Measurements from ENCODE around the gene TANGO2. TPM values are rescaled to one million over a fixed set of nuclear protein-coding genes. Genes with fewer than 3 reads are reported as not detected.

The TANGO2 gene
- total RNA-seq, 1 donor from 2014 or later = 10.0 TPM

- H3K27ac Mint-ChIP-seq = peak overlapping the region; percentile 11
- peaks cover 34% of the 10 kb centered on the region for H4K20me1 ChIP-seq (ENCODE audit: low read depth)
- H3K36me3 ChIP-seq = peaks cover 3% of the 10 kb centered on the region
- H3K79me2 ChIP-seq (ENCODE audit: low read depth) = peaks cover 44% of the 10 kb centered on the region
- no peak overlapping the region for H3K4me3 ChIP-seq
- no peak overlapping the region for H3K9ac ChIP-seq
- no peak overlapping the region for H3K4me2 ChIP-seq
- H3K4me3 Mint-ChIP-seq = peak overlapping the region; percentile 93
- H3K27me3 Mint-ChIP-seq (ENCODE audit: insufficient read depth, low read depth) = peaks cover 7% of the 10 kb centered on the region
- TF ChIP-seq EZH2 (IDR thresholded peaks at IDR 0.05) (no peak), CTCF (IDR thresholded peaks at IDR 0.05) (no peak), EZH2phosphoT487 (IDR thresholded peaks at IDR 0.05) (no peak)
- no peaks in the 10 kb centered on the region for H3K27me3 ChIP-seq
- peaks cover 14% of the 10 kb centered on the region for H3K4me1 ChIP-seq
- DNase-seq (ENCODE audit: low spot score) = no peak
- H3K4me1 Mint-ChIP-seq = peaks cover 19% of the 10 kb centered on the region
- H3K9me3 ChIP-seq (ENCODE audit: low read depth) = no peaks in the 10 kb centered on the region
- H3K27ac ChIP-seq = no peak overlapping the region
- H3K36me3 Mint-ChIP-seq = peaks cover 14% of the 10 kb centered on the region
- peaks cover 2% of the 10 kb centered on the region for H3K9me3 Mint-ChIP-seq
- H3F3A ChIP-seq (ENCODE audit: low read depth) = peaks cover 35% of the 10 kb centered on the region
- no peak overlapping the region for H2AFZ ChIP-seq (replicated peaks)
These were observed 93.9 kb downstream of the TANGO2 start for GRCh38 chr22:20114506-20115475.

- TF ChIP-seq EZH2 (IDR thresholded peaks at IDR 0.05) (no peak), EZH2phosphoT487 (IDR thresholded peaks at IDR 0.05) (no peak), CTCF (IDR thresholded peaks at IDR 0.05) (no peak)
- H3K27ac ChIP-seq = no peak within 1 kb of the TSS
- H3K9ac ChIP-seq = peak within 1 kb of the TSS; percentile 93
- H3K4me3 ChIP-seq = peak within 1 kb of the TSS; percentile 99
- no peaks in the 10 kb centered on the region for H3K9me3 ChIP-seq (ENCODE audit: low read depth)
- H3K4me1 Mint-ChIP-seq = peaks cover 24% of the 10 kb centered on the region
- DNase-seq (ENCODE audit: low spot score) = peak; percentile 23
- peaks cover 3% of the 10 kb centered on the region for H3K36me3 ChIP-seq
- peaks cover 38% of the 10 kb centered on the region for H4K20me1 ChIP-seq (ENCODE audit: low read depth)
- peak within 1 kb of the TSS; percentile 93 for H3K4me2 ChIP-seq
- peaks cover 54% of the 10 kb centered on the region for H3K79me2 ChIP-seq (ENCODE audit: low read depth)
- peaks cover 14% of the 10 kb centered on the region for H3K4me1 ChIP-seq
- peak within 1 kb of the TSS; percentile 92 for H2AFZ ChIP-seq (replicated peaks)
- H3K27me3 Mint-ChIP-seq (ENCODE audit: insufficient read depth, low read depth) = peaks cover 5% of the 10 kb centered on the region
- H3F3A ChIP-seq (ENCODE audit: low read depth) = peaks cover 29% of the 10 kb centered on the region
- H3K27ac Mint-ChIP-seq = peak within 1 kb of the TSS; percentile 57
- H3K4me3 Mint-ChIP-seq = peak within 1 kb of the TSS; percentile 93
- H3K27me3 ChIP-seq = no peaks in the 10 kb centered on the region
- H3K9me3 Mint-ChIP-seq = peaks cover 2% of the 10 kb centered on the region
- H3K36me3 Mint-ChIP-seq = peaks cover 15% of the 10 kb centered on the region
These were observed 94.9 kb downstream of the TANGO2 start, which contains the start of gene RANBP1 for GRCh38 chr22:20115691-20116375. Gene RANBP1 (plus strand): TSS chr22:20116104. CDS start chr22:20116185, 81 bp downstream.

- Histone ChIP-seq H3K79me2 (ENCODE audit: low read depth) (peaks cover 60% of the 10 kb centered on the region), H3K9me3 (ENCODE audit: low read depth) (no peaks in the 10 kb centered on the region), H3K4me1 (peaks cover 14% of the 10 kb centered on the region), H3K36me3 (peaks cover 3% of the 10 kb centered on the region), H3F3A (ENCODE audit: low read depth) (peaks cover 24% of the 10 kb centered on the region), H3K27ac (no peak overlapping the region), H3K9ac (peak overlapping the region; percentile 93), H2AFZ (replicated peaks) (peak overlapping the region; percentile 92), H3K4me3 (peak overlapping the region; percentile 99), H4K20me1 (ENCODE audit: low read depth) (peaks cover 39% of the 10 kb centered on the region), H3K27me3 (no peaks in the 10 kb centered on the region), H3K4me2 (peak overlapping the region; percentile 93)
- H3K4me3 Mint-ChIP-seq = peak overlapping the region; percentile 93
- H3K36me3 Mint-ChIP-seq = peaks cover 13% of the 10 kb centered on the region
- TF ChIP-seq EZH2phosphoT487 (IDR thresholded peaks at IDR 0.05) (no peak), CTCF (IDR thresholded peaks at IDR 0.05) (no peak), EZH2 (IDR thresholded peaks at IDR 0.05) (no peak)
- peak overlapping the region; percentile 57 for H3K27ac Mint-ChIP-seq
- peaks cover 24% of the 10 kb centered on the region for H3K4me1 Mint-ChIP-seq
- peaks cover 2% of the 10 kb centered on the region for H3K9me3 Mint-ChIP-seq
- H3K27me3 Mint-ChIP-seq (ENCODE audit: insufficient read depth, low read depth) = peaks cover 4% of the 10 kb centered on the region
- DNase-seq (ENCODE audit: low spot score) = peak; percentile 13
These were observed 95.6 kb downstream of the TANGO2 start for GRCh38 chr22:20116376-20116950.

MicroRNAs encoded within 50 kb of the gene (microRNA counts, 767-probe panel; counts per million panel counts)
- microRNA hsa-miR-1306-3p (460 counts per million, percentile 90 among the panel's probes with 10 or more counts), microRNA hsa-miR-185-5p (460 counts per million, percentile 90 among the panel's probes with 10 or more counts)

Small RNA genes lying within 50 kb of the gene (microRNA-seq; reads per million reads assigned to microRNA genes)
- gene MIR185 (125 reads per million, percentile 78 among the genes with 10 or more reads in this experiment), gene MIR6816 (not detected)

Small RNA genes lying within 50 kb of the gene (small RNA-seq; reads per million reads assigned to genes)
- 0.16 reads per million for gene MIR185
- not detected for gene MIR6816
- gene RF00017 = not detected

Other genes starting within 250 kb of the TANGO2 start
- gene GNB1L, start 166.2 kb upstream of the TANGO2 start, total RNA-seq (ENCODE audit: low replicate concordance) = 3.0 and 11.6 TPM in 2 replicates
- gene RTL10, start 166.2 kb upstream of the TANGO2 start, total RNA-seq (ENCODE audit: low replicate concordance) = 7.3 and 16.3 TPM in 2 replicates
- 1.1 and 1.3 TPM in 2 replicates for gene COMT, start 79.3 kb upstream of the TANGO2 start, total RNA-seq (ENCODE audit: low replicate concordance)
- 0.19 and 3.1 TPM in 2 replicates for gene TXNRD2, start 79.3 kb upstream of the TANGO2 start, total RNA-seq (ENCODE audit: low replicate concordance)
- 35.4 and 159 TPM in 2 replicates for gene ARVCF, start 4.3 kb upstream of the TANGO2 start, total RNA-seq (ENCODE audit: low replicate concordance)
- gene DGCR8, start 59.1 kb downstream of the TANGO2 start, total RNA-seq (ENCODE audit: low replicate concordance) = 29.1 and 39.7 TPM in 2 replicates
- gene RANBP1, start 95.0 kb downstream of the TANGO2 start, total RNA-seq (ENCODE audit: low replicate concordance) = 874 and 918 TPM in 2 replicates
- gene TRMT2A, start 96.1 kb downstream of the TANGO2 start, total RNA-seq (ENCODE audit: low replicate concordance) = 24.3 and 39.7 TPM in 2 replicates
- 7.1 and 11.4 TPM in 2 replicates for gene ZDHHC8, start 110.7 kb downstream of the TANGO2 start, total RNA-seq (ENCODE audit: low replicate concordance)
- not detected in 2 replicates for gene CCDC188, start 129.9 kb downstream of the TANGO2 start, total RNA-seq (ENCODE audit: low replicate concordance)
- 6.3 and 20.9 TPM in 2 replicates for gene RTN4R, start 247.2 kb downstream of the TANGO2 start, total RNA-seq (ENCODE audit: low replicate concordance)